ENCODE results near the gene ENOX2.

The ENOX2 gene

DNA sequence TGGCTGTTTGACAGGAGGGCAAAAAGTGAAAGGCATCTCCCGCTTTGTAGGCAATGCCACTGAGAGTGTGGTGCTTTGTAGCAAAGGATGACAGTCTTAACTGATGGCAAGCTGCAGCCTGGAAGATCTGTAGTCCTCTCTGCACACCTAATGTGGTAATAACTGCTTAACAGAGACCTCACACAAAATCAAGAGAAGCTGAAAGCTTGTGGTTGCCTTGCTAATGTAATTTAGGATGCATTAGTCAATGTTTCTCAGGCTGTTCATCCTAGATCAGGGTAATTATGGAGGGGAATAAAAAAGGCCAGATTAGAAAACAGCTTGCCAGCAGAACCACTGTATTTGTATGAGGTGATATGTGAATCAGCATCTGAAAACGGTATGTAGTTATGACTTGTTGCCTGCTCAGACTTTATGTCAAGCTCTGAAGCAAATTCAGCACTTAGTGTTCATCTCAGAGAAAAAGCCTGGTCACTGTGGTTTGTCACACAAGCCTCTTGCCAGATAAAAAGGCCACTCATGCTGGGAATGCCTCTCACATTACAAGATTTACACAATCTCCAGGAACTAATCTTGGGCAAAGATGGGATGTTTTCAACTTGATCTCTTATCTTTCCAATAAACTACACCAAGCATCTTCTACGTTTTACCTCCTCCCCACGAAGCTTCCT, 130.8 kb downstream of the ENOX2 start:
- no peaks in the 10 kb centered on the region for H3K79me2 ChIP-seq (ENCODE audit: insufficient read depth, low read length)
- no peaks in the 10 kb centered on the region for H3K36me3 ChIP-seq (ENCODE audit: insufficient read depth, low read length)
- H3K4me1 ChIP-seq (ENCODE audit: insufficient read depth, low read length) = no peaks in the 10 kb centered on the region
- no peak overlapping the region for H2AFZ ChIP-seq (ENCODE audit: low read depth, low read length)
- no peak for TF ChIP-seq EZH2 (IDR thresholded peaks at IDR 0.05; ENCODE audit: borderline replicate concordance, low read depth, low read length, severe bottlenecking)
- TF ChIP-seq, protein P1, sequence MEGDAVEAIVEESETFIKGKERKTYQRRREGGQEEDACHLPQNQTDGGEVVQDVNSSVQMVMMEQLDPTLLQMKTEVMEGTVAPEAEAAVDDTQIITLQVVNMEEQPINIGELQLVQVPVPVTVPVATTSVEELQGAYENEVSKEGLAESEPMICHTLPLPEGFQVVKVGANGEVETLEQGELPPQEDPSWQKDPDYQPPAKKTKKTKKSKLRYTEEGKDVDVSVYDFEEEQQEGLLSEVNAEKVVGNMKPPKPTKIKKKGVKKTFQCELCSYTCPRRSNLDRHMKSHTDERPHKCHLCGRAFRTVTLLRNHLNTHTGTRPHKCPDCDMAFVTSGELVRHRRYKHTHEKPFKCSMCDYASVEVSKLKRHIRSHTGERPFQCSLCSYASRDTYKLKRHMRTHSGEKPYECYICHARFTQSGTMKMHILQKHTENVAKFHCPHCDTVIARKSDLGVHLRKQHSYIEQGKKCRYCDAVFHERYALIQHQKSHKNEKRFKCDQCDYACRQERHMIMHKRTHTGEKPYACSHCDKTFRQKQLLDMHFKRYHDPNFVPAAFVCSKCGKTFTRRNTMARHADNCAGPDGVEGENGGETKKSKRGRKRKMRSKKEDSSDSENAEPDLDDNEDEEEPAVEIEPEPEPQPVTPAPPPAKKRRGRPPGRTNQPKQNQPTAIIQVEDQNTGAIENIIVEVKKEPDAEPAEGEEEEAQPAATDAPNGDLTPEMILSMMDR (IDR thresholded peaks at IDR 0.05; ENCODE audit: borderline replicate concordance, extremely low read depth, low read length, poor library complexity, severe bottlenecking) = no peak
- H3K27ac ChIP-seq (ENCODE audit: low read length) = no peak overlapping the region
- H3K4me2 ChIP-seq (ENCODE audit: insufficient read depth, low read length) = no peak overlapping the region
- no peak for DNase-seq
- no peak overlapping the region for H3K9ac ChIP-seq (ENCODE audit: low read depth, low read length)
- H3K4me3 ChIP-seq (ENCODE audit: low read depth in 1 of 2, low read length in 2 of 2) = no peak overlapping the region
- H3K9me3 ChIP-seq (ENCODE audit: insufficient read depth, low read length, severe bottlenecking) = no peaks in the 10 kb centered on the region
- H3K27me3 ChIP-seq (ENCODE audit: insufficient read depth, low read length, poor library complexity) = no peaks in the 10 kb centered on the region
- no peak for ATAC-seq (ENCODE audit: insufficient read depth, low read depth)
- H4K20me1 ChIP-seq (ENCODE audit: insufficient read depth, low read length) = no peaks in the 10 kb centered on the region

DNA sequence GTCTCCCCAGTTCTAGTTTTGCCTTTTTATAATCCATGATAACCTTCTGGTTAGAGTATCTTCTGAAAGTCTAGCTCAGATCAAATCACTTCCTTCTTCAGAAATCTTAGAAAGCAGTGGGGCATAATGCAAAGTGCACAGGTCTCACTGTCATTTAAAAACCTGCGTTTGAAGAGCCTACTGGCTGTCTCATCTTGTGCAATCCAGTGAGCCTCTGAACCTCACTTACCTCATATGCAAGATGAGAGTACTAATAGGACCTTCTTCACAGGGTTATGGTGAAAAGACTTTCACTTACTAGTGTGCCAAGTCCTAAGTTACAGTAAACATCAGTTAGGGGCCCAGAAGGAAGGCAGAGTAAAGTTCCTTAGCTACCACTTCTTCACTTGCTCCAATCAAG, 131.4 kb downstream of the ENOX2 start:
- ATAC-seq (ENCODE audit: insufficient read depth, low read depth) (no peak), DNase-seq (no peak)
- Histone ChIP-seq H3K9me3 (ENCODE audit: insufficient read depth, low read length, severe bottlenecking) (no peaks in the 10 kb centered on the region), H3K27me3 (ENCODE audit: insufficient read depth, low read length, poor library complexity) (no peaks in the 10 kb centered on the region), H2AFZ (ENCODE audit: low read depth, low read length) (no peak overlapping the region), H3K79me2 (ENCODE audit: insufficient read depth, low read length) (no peaks in the 10 kb centered on the region), H3K4me1 (ENCODE audit: insufficient read depth, low read length) (no peaks in the 10 kb centered on the region), H3K9ac (ENCODE audit: low read depth, low read length) (no peak overlapping the region), H3K27ac (ENCODE audit: low read length) (no peak overlapping the region), H3K4me2 (ENCODE audit: insufficient read depth, low read length) (no peak overlapping the region), H4K20me1 (ENCODE audit: insufficient read depth, low read length) (no peaks in the 10 kb centered on the region), H3K4me3 (ENCODE audit: low read depth in 1 of 2, low read length in 2 of 2) (no peak overlapping the region), H3K36me3 (ENCODE audit: insufficient read depth, low read length) (no peaks in the 10 kb centered on the region)
- TF ChIP-seq, protein P1 (IDR thresholded peaks at IDR 0.05; ENCODE audit: borderline replicate concordance, extremely low read depth, low read length, poor library complexity, severe bottlenecking) = no peak
- TF ChIP-seq EZH2 (IDR thresholded peaks at IDR 0.05; ENCODE audit: borderline replicate concordance, low read depth, low read length, severe bottlenecking) = no peak

DNA sequence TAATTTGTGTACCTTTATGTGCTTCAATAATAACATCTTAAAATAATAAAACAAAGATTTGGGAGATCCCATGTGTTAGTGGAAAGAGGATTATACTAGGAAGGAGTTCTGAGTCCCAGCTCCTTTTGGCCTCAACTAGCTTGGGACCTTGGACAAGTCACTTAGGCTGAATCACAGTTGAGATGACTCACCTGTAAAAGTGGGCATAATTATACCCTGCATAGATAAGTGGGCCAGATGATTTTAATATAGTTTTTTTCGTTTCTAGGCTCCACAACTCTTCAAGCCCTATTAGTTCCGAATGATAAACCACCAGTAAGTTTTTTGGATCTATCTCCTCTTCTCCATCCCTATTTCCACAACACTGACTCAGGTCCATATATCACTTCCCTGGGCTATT, 131.8 kb downstream of the ENOX2 start:
- H3K9me3 ChIP-seq (ENCODE audit: insufficient read depth, low read length, severe bottlenecking) = no peaks in the 10 kb centered on the region
- H3K36me3 ChIP-seq (ENCODE audit: insufficient read depth, low read length) = no peaks in the 10 kb centered on the region
- DNase-seq (no peak), ATAC-seq (ENCODE audit: insufficient read depth, low read depth) (no peak)
- H2AFZ ChIP-seq (ENCODE audit: low read depth, low read length) = no peak overlapping the region
- no peak overlapping the region for H3K4me3 ChIP-seq (ENCODE audit: low read depth in 1 of 2, low read length in 2 of 2)
- H3K9ac ChIP-seq (ENCODE audit: low read depth, low read length) = no peak overlapping the region
- no peak for TF ChIP-seq EZH2 (IDR thresholded peaks at IDR 0.05; ENCODE audit: borderline replicate concordance, low read depth, low read length, severe bottlenecking)
- TF ChIP-seq, protein P1 (IDR thresholded peaks at IDR 0.05; ENCODE audit: borderline replicate concordance, extremely low read depth, low read length, poor library complexity, severe bottlenecking) = no peak
- no peaks in the 10 kb centered on the region for H3K4me1 ChIP-seq (ENCODE audit: insufficient read depth, low read length)
- H3K79me2 ChIP-seq (ENCODE audit: insufficient read depth, low read length) = no peaks in the 10 kb centered on the region
- H3K27me3 ChIP-seq (ENCODE audit: insufficient read depth, low read length, poor library complexity) = no peaks in the 10 kb centered on the region
- no peak overlapping the region for H3K4me2 ChIP-seq (ENCODE audit: insufficient read depth, low read length)
- H3K27ac ChIP-seq (ENCODE audit: low read length) = no peak overlapping the region
- no peaks in the 10 kb centered on the region for H4K20me1 ChIP-seq (ENCODE audit: insufficient read depth, low read length)

All from DND-41 (cell line).